ENCODE results near the gene SPATA46.

The SPATA46 gene

GRCh38 chr1:162391790-162392563 is 15.3 kb upstream of the SPATA46 start:
- peak; percentile 61 for DNase-seq (ENCODE audit: low spot score)

- DNase-seq (ENCODE audit: low spot score) = no peak
These were observed 13.9 kb upstream of the SPATA46 start for GRCh38 chr1:162390396-162391185.

GRCh38 chr1:162389971-162390370 is 13.3 kb upstream of the SPATA46 start:
- no peak for DNase-seq (ENCODE audit: low spot score)

GRCh38 chr1:162389021-162389818 is 12.6 kb upstream of the SPATA46 start:
- DNase-seq (ENCODE audit: low spot score) = no peak

- DNase-seq (ENCODE audit: low spot score) = no peak
These were observed 12.0 kb upstream of the SPATA46 start for GRCh38 chr1:162388615-162389014.

GRCh38 chr1:162388083-162388594 is 11.5 kb upstream of the SPATA46 start:
- no peak for DNase-seq (ENCODE audit: low spot score)

GRCh38 chr1:162387226-162388082 is 10.8 kb upstream of the SPATA46 start:
- no peak for DNase-seq (ENCODE audit: low spot score)

GRCh38 chr1:162386292-162387225 is 9.9 kb upstream of the SPATA46 start:
- no peak for DNase-seq (ENCODE audit: low spot score)

- DNase-seq (ENCODE audit: low spot score) = no peak
These were observed 9.0 kb upstream of the SPATA46 start for GRCh38 chr1:162385702-162386101.

GRCh38 chr1:162385280-162385623 is 8.6 kb upstream of the SPATA46 start:
- DNase-seq (ENCODE audit: low spot score) = no peak

- DNase-seq (ENCODE audit: low spot score) = no peak
These were observed 8.1 kb upstream of the SPATA46 start for GRCh38 chr1:162384601-162385279.

- DNase-seq (ENCODE audit: low spot score) = no peak
These were observed 7.5 kb upstream of the SPATA46 start for GRCh38 chr1:162384116-162384515.

- no peak for DNase-seq (ENCODE audit: low spot score)
These were observed 6.9 kb upstream of the SPATA46 start for GRCh38 chr1:162383516-162383915.

GRCh38 chr1:162383091-162383490 is 6.4 kb upstream of the SPATA46 start:
- no peak for DNase-seq (ENCODE audit: low spot score)

GRCh38 chr1:162381941-162382750 is 5.5 kb upstream of the SPATA46 start:
- DNase-seq (ENCODE audit: low spot score) = no peak

- DNase-seq (ENCODE audit: low spot score) = no peak
These were observed 4.7 kb upstream of the SPATA46 start, which contains the start of gene C1orf226 for GRCh38 chr1:162381383-162381782. TSS of gene C1orf226 (plus strand) at chr1:162381728. CDS start at chr1:162381902, 174 bp downstream.

GRCh38 chr1:162380061-162380846 is 3.6 kb upstream of the SPATA46 start:
- DNase-seq (ENCODE audit: low spot score) = no peak

GRCh38 chr1:162375463-162375862 is 1.2 kb downstream of the SPATA46 start:
- no peak for DNase-seq (ENCODE audit: low spot score)
